Panc1 (cell line): ENCODE data around the gene KCTD4.

Source experiments
- CTCF ChIP-seq: fragments of 450-650 bp; IDR thresholded peaks from 2 replicates; pipeline ENCODE4 v1.5.1; 2017; ENCODE audit warnings: mild to moderate bottlenecking
- POLR2AphosphoS5 ChIP-seq: IDR thresholded peaks from 2 replicates; pipeline ENCODE4 v1.6.1; 2012; ENCODE audit warnings: mild to moderate bottlenecking, low read depth, low read length, moderate library complexity
- REST ChIP-seq, 2 experiments: IDR thresholded peaks; 2 replicates each; pipeline ENCODE4 v1.6.1; 2011 to 2012; ENCODE audit warnings: low read depth in 2 of 2, control low read depth in 1 of 2, low read length in 1 of 2, mild to moderate bottlenecking in 1 of 2, moderate library complexity in 1 of 2; ENCODE audit not compliant: insufficient read depth in 1 of 2
- SIN3A ChIP-seq: IDR thresholded peaks from 2 replicates; pipeline ENCODE4 v1.6.1; 2012; ENCODE audit warnings: low read depth, mild to moderate bottlenecking, low read length, moderate library complexity, borderline replicate concordance; ENCODE audit not compliant: insufficient read depth

GRCh38 chr13:45185286-45185685, 15.6 kb downstream of the KCTD4 start:
- TF ChIP-seq POLR2AphosphoS5 = no peak
- no peak for TF ChIP-seq REST (IDR thresholded peaks at IDR 0.05; ENCODE audit: insufficient read depth in 1 of 2, low read depth in 2 of 2, low read length in 1 of 2)
- no peak for TF ChIP-seq CTCF
- TF ChIP-seq SIN3A = no peak
